ENCODE measurements around the gene NRG3.

DNA sequence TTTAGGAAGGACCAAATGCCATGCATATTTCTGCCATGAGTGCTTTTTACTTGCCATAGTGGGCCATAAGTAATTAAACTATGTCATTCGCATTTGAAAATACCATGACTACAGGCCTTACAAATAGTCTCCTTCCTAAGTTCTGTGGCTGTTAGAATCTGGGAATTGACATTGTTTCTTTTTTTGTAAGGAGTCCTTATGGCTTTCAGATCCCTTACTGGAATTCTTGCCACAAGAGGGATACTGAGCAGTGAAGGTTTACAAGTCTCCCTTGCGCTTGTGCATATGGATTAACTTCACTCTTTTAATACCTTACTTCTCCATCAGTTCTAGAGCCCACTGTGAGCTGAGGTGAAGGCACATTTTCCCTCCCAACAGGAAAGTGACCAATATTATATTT, 166.0 kb downstream of the NRG3 start:
- TF ChIP-seq, protein P1, sequence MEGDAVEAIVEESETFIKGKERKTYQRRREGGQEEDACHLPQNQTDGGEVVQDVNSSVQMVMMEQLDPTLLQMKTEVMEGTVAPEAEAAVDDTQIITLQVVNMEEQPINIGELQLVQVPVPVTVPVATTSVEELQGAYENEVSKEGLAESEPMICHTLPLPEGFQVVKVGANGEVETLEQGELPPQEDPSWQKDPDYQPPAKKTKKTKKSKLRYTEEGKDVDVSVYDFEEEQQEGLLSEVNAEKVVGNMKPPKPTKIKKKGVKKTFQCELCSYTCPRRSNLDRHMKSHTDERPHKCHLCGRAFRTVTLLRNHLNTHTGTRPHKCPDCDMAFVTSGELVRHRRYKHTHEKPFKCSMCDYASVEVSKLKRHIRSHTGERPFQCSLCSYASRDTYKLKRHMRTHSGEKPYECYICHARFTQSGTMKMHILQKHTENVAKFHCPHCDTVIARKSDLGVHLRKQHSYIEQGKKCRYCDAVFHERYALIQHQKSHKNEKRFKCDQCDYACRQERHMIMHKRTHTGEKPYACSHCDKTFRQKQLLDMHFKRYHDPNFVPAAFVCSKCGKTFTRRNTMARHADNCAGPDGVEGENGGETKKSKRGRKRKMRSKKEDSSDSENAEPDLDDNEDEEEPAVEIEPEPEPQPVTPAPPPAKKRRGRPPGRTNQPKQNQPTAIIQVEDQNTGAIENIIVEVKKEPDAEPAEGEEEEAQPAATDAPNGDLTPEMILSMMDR (IDR thresholded peaks at IDR 0.05) = no peak
- no peak for TF ChIP-seq POLR2A (IDR thresholded peaks at IDR 0.05)
- no peak for TF ChIP-seq EP300 (IDR thresholded peaks at IDR 0.05)

All from tibial nerve (tissue), 4 donors.